Loucy (cell line): Measurements from ENCODE around the gene CACNA1C.

ENCODE experiments used
- CTCF ChIP-seq: fragments of 200-600 bp; sonication (generic); conservative IDR thresholded peaks from 2 replicates; pipeline ENCODE4 v1.5.1; 2014; ENCODE audit warnings: mild to moderate bottlenecking, antibody characterized with exemption, low read length
- EZH2phosphoT487 ChIP-seq: fragments of 200-600 bp; IDR thresholded peaks from 2 replicates; pipeline ENCODE4 v1.6.1; 2018; ENCODE audit warnings: antibody characterized with exemption, mild to moderate bottlenecking, moderate library complexity, borderline replicate concordance

GRCh38 chr12:2529807-2530206 lies 477.0 kb downstream of the CACNA1C start:
- TF ChIP-seq CTCF (no peak), EZH2phosphoT487 (no peak)
